Activated T-cell treated with anti-CD3 and anti-CD28 coated beads, Interleukin-2, amount 50 U/mL, for 48 hours (primary cell): Measurements from ENCODE around the gene CBY2.
A peak's percentile ranks its signal among the peaks of the same experiment; 100 is the strongest.

Experiments used
- DNase-seq, 2 experiments: peaks; one replicate each; pipeline ENCODE4 v3.0.0-alpha.2; 2020

CBY2 gene

GRCh38 chr13:45704211-45704739 is 2.2 kb downstream of the CBY2 start:
- DNase-seq = no peak

- no peak for DNase-seq
These were observed 3.0 kb downstream of the CBY2 start for GRCh38 chr13:45704854-45705695.

DNA sequence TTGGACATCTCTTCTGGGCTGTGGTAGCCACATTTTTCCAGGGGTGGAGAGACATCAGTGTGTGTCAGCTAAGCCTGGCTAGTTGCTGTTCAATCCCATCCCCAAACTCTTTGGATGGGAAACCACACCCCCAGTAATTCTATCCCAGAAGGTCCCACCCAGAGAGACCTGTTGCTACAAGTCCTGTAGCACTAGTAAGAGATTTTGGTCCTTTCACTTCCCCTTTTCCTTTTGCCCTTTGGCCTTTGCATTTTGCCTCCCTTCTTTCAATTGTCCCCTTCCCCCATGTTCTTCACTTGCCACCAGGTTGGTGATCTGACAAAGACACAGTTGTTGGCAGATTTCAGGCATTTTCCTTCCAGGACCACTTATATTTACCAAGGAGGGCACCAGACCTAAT is 3.8 kb downstream of the CBY2 start:
- no peak for DNase-seq

GRCh38 chr13:45707516-45708100 is 5.5 kb downstream of the CBY2 start:
- no peak for DNase-seq

DNA sequence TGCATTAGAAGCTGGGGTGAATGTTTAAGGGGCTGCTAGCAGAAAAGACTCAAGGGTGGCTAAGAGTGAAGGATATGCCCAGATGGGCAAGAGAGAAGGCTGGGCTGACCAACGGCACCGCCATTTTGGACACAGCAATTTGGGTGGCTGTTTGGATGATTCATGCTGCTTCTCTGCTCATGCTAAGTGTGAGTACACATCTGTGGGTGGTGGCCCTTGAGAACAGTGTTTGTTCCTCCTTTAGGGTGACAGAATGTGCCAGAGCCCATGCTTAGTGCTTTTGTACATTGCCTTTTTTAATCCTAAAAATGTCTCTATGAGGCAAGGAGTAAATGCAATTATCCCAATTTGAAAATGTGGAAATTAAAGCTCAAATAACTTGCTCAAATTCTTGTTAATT is 9.8 kb downstream of the CBY2 start:
- no peak for DNase-seq

- no peak for DNase-seq
These were observed 11.1 kb downstream of the CBY2 start for GRCh38 chr13:45713106-45713690.

DNA sequence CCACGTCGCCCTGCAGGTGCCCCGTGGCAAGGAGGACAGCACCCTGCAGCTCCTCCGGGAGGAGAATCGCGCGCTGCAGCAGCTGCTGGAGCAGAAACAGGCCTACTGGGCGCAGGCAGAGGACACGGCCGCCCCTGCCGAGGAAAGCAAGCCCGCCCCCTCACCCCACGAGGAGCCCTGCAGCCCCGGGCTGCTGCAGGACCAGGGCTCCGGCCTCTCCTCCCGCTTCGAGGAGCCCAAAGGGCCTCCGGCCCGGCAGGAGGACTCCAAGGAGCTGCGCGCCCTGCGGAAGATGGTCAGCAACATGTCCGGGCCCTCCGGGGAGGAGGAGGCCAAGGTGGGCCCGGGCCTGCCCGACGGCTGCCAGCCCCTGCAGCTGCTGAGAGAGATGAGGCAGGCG is 11.6 kb downstream of the CBY2 start:
- no peak for DNase-seq

GRCh38 chr13:45714170-45714569 is 12.1 kb downstream of the CBY2 start:
- DNase-seq = no peak

DNA sequence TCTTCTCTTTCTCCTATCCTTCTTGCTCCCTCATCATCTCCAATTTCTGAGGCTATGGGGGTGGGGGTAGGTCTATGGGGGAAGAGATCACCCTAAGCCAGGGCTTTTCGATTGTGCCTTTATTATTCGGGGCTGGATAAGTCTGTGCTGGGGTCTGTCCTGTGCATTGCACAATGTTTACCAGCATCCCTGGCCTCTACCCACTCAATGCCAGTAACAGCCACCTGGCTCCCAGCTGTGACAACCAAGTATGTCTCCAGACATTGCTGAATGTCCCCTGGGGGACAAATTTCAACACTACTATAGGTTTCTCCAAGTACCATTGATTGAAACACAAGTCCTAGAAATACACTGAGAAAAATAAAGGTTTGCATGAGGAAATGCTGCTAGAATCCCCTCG is 13.2 kb downstream of the CBY2 start:
- no peak for DNase-seq

DNA sequence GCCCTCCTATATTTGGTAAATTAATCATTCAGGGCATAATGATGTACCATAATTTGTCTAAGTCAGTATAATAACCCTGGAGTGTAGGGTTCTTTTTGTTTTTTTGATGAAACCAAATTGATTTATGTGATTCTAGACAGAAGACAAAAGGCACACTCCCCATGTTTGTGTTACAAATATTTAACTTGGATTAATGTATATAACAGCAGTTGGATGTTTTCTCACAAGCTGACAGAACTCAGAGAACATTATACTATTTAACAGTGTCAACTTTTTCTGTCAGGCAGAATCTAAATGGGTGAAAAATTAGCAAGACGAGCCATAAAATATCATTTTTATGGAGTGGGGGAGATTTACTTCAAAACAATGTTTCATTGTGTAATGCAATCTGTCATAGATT is 15.2 kb downstream of the CBY2 start:
- no peak for DNase-seq

DNA sequence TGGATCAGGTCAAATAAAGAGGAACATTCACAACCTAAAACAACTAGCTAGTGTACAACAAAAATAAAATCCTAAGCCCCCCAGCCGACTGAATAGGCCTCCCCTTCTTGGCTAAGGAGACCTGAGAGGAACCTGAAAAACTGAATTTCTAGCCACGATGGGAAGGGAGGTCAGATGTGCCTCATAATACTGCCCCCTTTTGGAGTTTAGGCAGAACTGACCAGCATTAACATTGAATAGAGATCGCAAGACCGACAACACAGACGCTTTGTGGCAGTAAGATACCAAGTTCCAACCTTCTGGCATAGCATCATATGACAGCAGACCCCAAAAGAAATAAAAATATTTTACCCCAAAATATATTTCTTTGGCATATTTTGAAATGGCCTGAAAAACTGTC is 15.9 kb downstream of the CBY2 start:
- DNase-seq = no peak

- DNase-seq = no peak
These were observed 16.9 kb downstream of the CBY2 start for GRCh38 chr13:45718992-45719391.

- DNase-seq = no peak
These were observed 19.1 kb downstream of the CBY2 start for GRCh38 chr13:45721203-45721731.

- DNase-seq = no peak
These were observed 21.7 kb downstream of the CBY2 start for GRCh38 chr13:45723798-45724197.

GRCh38 chr13:45728759-45729158 is 26.6 kb downstream of the CBY2 start:
- no peak for DNase-seq

DNA sequence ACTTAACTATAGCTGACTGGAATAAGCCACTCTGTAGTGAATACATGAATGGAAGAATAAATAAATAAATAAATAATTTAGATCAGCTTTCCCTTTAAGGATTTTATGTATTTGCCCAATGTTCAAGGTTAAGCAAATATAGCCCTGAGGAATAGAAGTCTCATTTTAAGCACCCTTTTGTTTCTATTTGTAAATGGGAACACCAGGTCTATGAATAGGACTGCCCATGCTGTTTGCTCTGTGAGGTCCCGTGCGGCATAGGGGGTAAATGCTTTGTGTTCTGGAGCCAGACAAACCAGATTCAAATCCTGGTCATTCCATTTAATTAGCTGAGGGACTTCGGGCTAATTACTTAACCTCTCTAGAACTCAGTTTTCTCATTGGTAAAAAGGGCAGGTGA is 29.3 kb downstream of the CBY2 start:
- no peak for DNase-seq

GRCh38 chr13:45732916-45733315 is 30.8 kb downstream of the CBY2 start:
- DNase-seq = no peak

DNA sequence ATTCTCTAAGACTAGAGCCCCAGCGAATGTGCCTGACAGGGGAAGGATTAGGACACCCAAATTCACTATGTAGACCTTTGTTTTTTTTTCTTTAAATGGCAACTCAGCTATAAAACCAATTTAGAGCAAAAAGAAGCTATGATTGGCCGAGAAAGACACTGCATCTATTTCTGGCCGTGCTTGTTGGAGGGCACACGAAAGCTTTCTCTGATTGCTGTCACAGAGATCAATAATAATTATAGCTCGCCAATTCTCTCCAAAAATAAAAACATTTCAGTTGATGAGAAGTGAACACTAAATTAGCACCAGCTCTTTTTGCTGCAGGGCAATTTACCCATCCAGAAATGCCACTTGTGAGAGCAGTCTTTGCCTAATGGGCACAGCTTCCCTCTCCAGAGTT is 31.2 kb downstream of the CBY2 start:
- DNase-seq = no peak

DNA sequence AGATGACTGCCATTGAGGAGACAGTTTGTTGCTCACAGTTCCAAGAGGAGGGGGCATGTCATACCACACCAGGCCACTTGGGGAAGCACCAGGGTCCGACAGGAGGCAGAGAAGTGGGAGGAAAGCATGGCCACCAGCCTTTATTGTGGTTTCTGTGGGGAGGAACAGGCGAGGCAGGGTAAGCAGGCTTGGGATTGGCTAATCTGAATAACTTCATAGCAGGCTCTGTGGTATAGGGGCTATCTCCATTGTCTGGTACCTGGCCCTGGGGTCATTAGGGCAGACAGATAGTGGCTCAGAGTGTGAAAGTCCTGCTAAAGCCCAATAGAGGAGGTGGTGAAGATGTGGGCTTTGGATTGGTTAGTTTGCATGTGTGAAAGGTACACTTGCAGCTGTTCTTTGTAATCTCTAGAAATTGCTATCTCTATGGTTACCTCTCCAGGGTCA is 35.5 kb downstream of the CBY2 start:
- peak; percentile 39 to 44 for DNase-seq

- DNase-seq = no peak
These were observed 40.9 kb downstream of the CBY2 start for GRCh38 chr13:45742985-45743384.

GRCh38 chr13:45744979-45745378 is 42.9 kb downstream of the CBY2 start:
- DNase-seq = no peak

DNA sequence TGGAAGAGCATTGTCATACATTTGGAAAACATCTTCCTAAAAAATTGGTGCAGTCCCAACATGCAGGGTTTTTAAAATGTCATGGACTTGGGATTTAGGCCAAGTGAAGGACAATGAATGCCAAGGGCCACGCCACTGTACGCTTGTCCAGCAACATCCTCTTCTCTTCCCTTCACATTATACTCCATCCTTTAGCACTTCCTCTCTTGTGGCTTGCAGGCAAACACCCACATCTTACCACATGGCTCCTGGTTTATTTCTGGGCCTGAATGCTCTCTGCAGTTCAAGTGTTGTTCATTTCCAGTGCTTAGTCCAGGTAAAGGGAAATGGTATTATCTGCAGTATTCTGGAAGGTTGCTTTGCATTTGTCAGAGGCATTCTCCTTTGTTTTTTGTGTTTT is 45.0 kb downstream of the CBY2 start:
- no peak for DNase-seq

- no peak for DNase-seq
These were observed 47.0 kb downstream of the CBY2 start for GRCh38 chr13:45748941-45749759.
